GM10266 (cell line): ENCODE results near the gene DUS4L.

Experiments used
- DNase-seq: peaks from one replicate; pipeline ENCODE4 v3.0.0; 2012; ENCODE audit errors: extremely low spot score
- CTCF ChIP-seq: IDR thresholded peaks from 2 replicates; pipeline ENCODE4 v1.5.1; 2012; ENCODE audit warnings: mild to moderate bottlenecking, low read depth; ENCODE audit not compliant: control insufficient read depth, insufficient read depth; ENCODE audit errors: missing control alignments

DUS4L gene

GRCh38 chr7:107543338-107543993 lies 20.3 kb upstream of the DUS4L start:
- TF ChIP-seq CTCF, result no peak
- no peak for DNase-seq

GRCh38 chr7:107544848-107545591 lies 18.8 kb upstream of the DUS4L start:
- DNase-seq, result no peak
- no peak for TF ChIP-seq CTCF

- DNase-seq, result no peak
- TF ChIP-seq CTCF, result no peak
Observed at GRCh38 chr7:107551936-107552335, 11.8 kb upstream of the DUS4L start.

GRCh38 chr7:107555893-107556292 lies 7.9 kb upstream of the DUS4L start:
- TF ChIP-seq CTCF, result no peak
- no peak for DNase-seq

GRCh38 chr7:107559864-107560263 lies 3.9 kb upstream of the DUS4L start:
- DNase-seq, result no peak
- no peak for TF ChIP-seq CTCF

GRCh38 chr7:107560898-107561516 lies 2.8 kb upstream of the DUS4L start:
- TF ChIP-seq CTCF, result no peak
- DNase-seq, result no peak
